HCT116 (cell line): ENCODE data around the gene C10orf105. TPM values are rescaled to one million over a fixed set of nuclear protein-coding genes. Genes with fewer than 3 reads are reported as not detected.

Experiments used
- ATAC-seq: fragments of 200-7000 bp; cut with Tn5 transposase; 2 replicates; pipeline ENCODE4 v1.9.1; 2020; ENCODE audit warnings: mild to moderate bottlenecking, moderate library complexity
- BruUV-seq: library from RNA; stranded (reverse); fragments of 400-500 nt; replicated peaks from 2 replicates; lab custom pipeline; 2021; lab: Mats Ljungman, UMichigan
- CTCF ChIA-PET: fragments of 300-600 bp; sonication (Branson Sonifier 250); formaldehyde crosslinking; loops from one replicate; lab custom pipeline; 2021; ENCODE audit warnings: antibody characterized with exemption; lab: Charles Lee
- POLR2A ChIA-PET: fragments of 300-600, 350-600 bp; sonication (Branson Sonifier 250); formaldehyde crosslinking; loops from one replicate; lab custom pipeline; 2021; ENCODE audit warnings: antibody characterized with exemption; lab: Charles Lee
- RAD21 ChIA-PET, 2 experiments: fragments of 300-600 bp; sonication (Branson Sonifier 250); formaldehyde crosslinking; loops; one replicate each; lab custom pipeline; 2023; ENCODE audit warnings: low total read pairs in 2 of 2; ENCODE audit not compliant: uncharacterized antibody in 2 of 2, unreplicated experiment in 2 of 2, low non-redundant PET in 1 of 2; lab: Charles Lee
- DNase-seq: peaks from one replicate; pipeline ENCODE4 v3.0.0-alpha.2; 2010; ENCODE audit warnings: low read depth, low spot score
- H2AFZ ChIP-seq: fragments of 200-600 bp; shearing (Covaris generic), sonication (generic); 2 replicates; pipeline ENCODE4 v1.6.1; 2017; ENCODE audit warnings: low read depth, mixed run types, mixed read lengths, antibody characterized with exemption, low read length; ENCODE audit not compliant: poor library complexity, severe bottlenecking
- H3K27ac ChIP-seq: 2 replicates; pipeline ENCODE4 v1.5.1; 2012; ENCODE audit warnings: low read depth, low read length
- H3K27me3 ChIP-seq: fragments of 200-600 bp; sonication (generic); 2 replicates; pipeline ENCODE4 v1.6.1; 2016; ENCODE audit warnings: mixed run types, low read length, mixed read lengths; ENCODE audit not compliant: insufficient read depth
- H3K36me3 ChIP-seq, 2 experiments: fragments of 200-500 bp in 1 of 2; fragments of 200-600 bp in 1 of 2; sonication (Bioruptor generic) in 1 of 2; sonication (generic) in 1 of 2; 2 replicates each; pipeline versions ENCODE4 v1.5.1 to v1.6.1; 2014 to 2016; ENCODE audit warnings: low read length in 2 of 2, inconsistent platforms in 1 of 2, mixed read lengths in 1 of 2, mixed run types in 1 of 2; ENCODE audit not compliant: insufficient read depth in 2 of 2, control insufficient read depth in 1 of 2
- H3K4me1 ChIP-seq, 2 experiments: fragments of 200-600 bp in 1 of 2; sonication (generic) in 1 of 2; 2 replicates each; pipeline versions ENCODE4 v1.5.1 to v1.6.1; 2012 to 2017; ENCODE audit warnings: low read length in 2 of 2, inconsistent platforms in 1 of 2, mild to moderate bottlenecking in 1 of 2, mixed read lengths in 1 of 2, mixed run types in 1 of 2, moderate library complexity in 1 of 2; ENCODE audit not compliant: insufficient read depth in 2 of 2, control insufficient read depth in 1 of 2
- H3K4me2 ChIP-seq: fragments of 200-600 bp; sonication (generic); 2 replicates; pipeline ENCODE4 v1.6.1; 2017; ENCODE audit warnings: mixed run types, low read length, mixed read lengths
- H3K4me3 ChIP-seq, 2 experiments: fragments of 200-600 bp in 1 of 2; sonication (generic) in 1 of 2; replicated peaks in 1 of 2; 2 replicates each; pipeline ENCODE4 v1.5.1; 2011 to 2016; ENCODE audit warnings: low read length in 2 of 2, control low read depth in 1 of 2, low read depth in 1 of 2, mild to moderate bottlenecking in 1 of 2, mixed read lengths in 1 of 2, mixed run types in 1 of 2
- H3K79me2 ChIP-seq: fragments of 200-600 bp; sonication (generic); 2 replicates; pipeline ENCODE4 v1.6.1; 2017; ENCODE audit warnings: mild to moderate bottlenecking, mixed run types, low read length, moderate library complexity, mixed read lengths; ENCODE audit not compliant: insufficient read depth
- H3K9ac ChIP-seq: fragments of 200-600 bp; sonication (generic); 2 replicates; pipeline ENCODE4 v1.6.1; 2016; ENCODE audit warnings: low read length, mixed read lengths
- H3K9me2 ChIP-seq: fragments of 200-600 bp; sonication (generic), shearing (Covaris generic); 2 replicates; pipeline ENCODE4 v1.6.1; 2017; ENCODE audit warnings: mixed run types, mild to moderate bottlenecking, moderate library complexity; ENCODE audit not compliant: insufficient read depth
- H3K9me3 ChIP-seq, 2 experiments: fragments of 200-500 bp in 1 of 2; fragments of 200-600 bp in 1 of 2; sonication (Bioruptor generic) in 1 of 2; sonication (generic) in 1 of 2; 2 replicates each; pipeline ENCODE4 v1.6.1; 2014 to 2017; ENCODE audit warnings: low read length in 2 of 2, mixed read lengths in 2 of 2, inconsistent platforms in 1 of 2, low read depth in 1 of 2, mild to moderate bottlenecking in 1 of 2, mixed run types in 1 of 2, moderate library complexity in 1 of 2; ENCODE audit not compliant: control insufficient read depth in 1 of 2, insufficient read depth in 1 of 2
- H4K20me1 ChIP-seq: fragments of 200-600 bp; sonication (generic), shearing (Covaris generic); 2 replicates; pipeline ENCODE4 v1.6.1; 2017; ENCODE audit warnings: mixed run types, mild to moderate bottlenecking, moderate library complexity; ENCODE audit not compliant: insufficient read depth
- CBX3 ChIP-seq: IDR thresholded peaks from 2 replicates; pipeline ENCODE4 v1.6.1; 2012; ENCODE audit warnings: low read depth
- CEBPB ChIP-seq: IDR thresholded peaks from 2 replicates; pipeline ENCODE4 v1.6.1; 2012; ENCODE audit warnings: low read depth
- ELF1 ChIP-seq: IDR thresholded peaks from 2 replicates; pipeline ENCODE4 v1.6.1; 2012; ENCODE audit warnings: low read depth, borderline replicate concordance
- EZH2 ChIP-seq: fragments of 200-600 bp; sonication (generic); IDR thresholded peaks from 2 replicates; pipeline ENCODE4 v1.6.1; 2017; ENCODE audit warnings: antibody characterized with exemption, mixed run types
- EZH2phosphoT487 ChIP-seq: fragments of 200-600 bp; IDR thresholded peaks from 2 replicates; pipeline ENCODE4 v1.6.1; 2018; ENCODE audit warnings: antibody characterized with exemption, borderline replicate concordance
- JUND ChIP-seq: IDR thresholded peaks from 2 replicates; pipeline ENCODE4 v1.6.1; 2012
- POLR2A ChIP-seq: IDR thresholded peaks from 2 replicates; pipeline ENCODE4 v1.7.0; 2011; ENCODE audit warnings: borderline replicate concordance; ENCODE audit not compliant: insufficient read depth, insufficient read length; ENCODE audit errors: extremely low read depth
- POLR2AphosphoS5 ChIP-seq: IDR thresholded peaks from 2 replicates; pipeline ENCODE4 v1.6.1; 2011; ENCODE audit warnings: mild to moderate bottlenecking, low read depth, low read length, moderate library complexity
- RAD21 ChIP-seq: IDR thresholded peaks from 2 replicates; pipeline ENCODE4 v1.6.1; 2012; ENCODE audit warnings: low read depth, mild to moderate bottlenecking
- SP1 ChIP-seq: IDR thresholded peaks from 2 replicates; pipeline ENCODE4 v1.6.1; 2012; ENCODE audit warnings: low read depth
- SRF ChIP-seq: IDR thresholded peaks from 2 replicates; pipeline ENCODE4 v1.6.1; 2012; ENCODE audit warnings: low read depth
- YY1 ChIP-seq: IDR thresholded peaks from 2 replicates; pipeline ENCODE4 v1.6.1; 2011; ENCODE audit warnings: low read length, low read depth, moderate library complexity, mild to moderate bottlenecking; ENCODE audit not compliant: insufficient replicate concordance; ENCODE audit errors: extremely low read depth
- intact Hi-C: fragments of 100-400 bp; cut with micrococcal nuclease; formaldehyde crosslinking; loops from 2 replicates; pipeline ENCODE4 v1.10.0; 2022
- total RNA-seq: library from RNA; stranded (reverse); gene quantifications from one replicate; pipeline ENCODE4 v1.2.1, GENCODE V29; 2021; ENCODE audit not compliant: unreplicated experiment
- TF ChIP-seq, protein P1 (sequence below): IDR thresholded peaks from 2 replicates; pipeline ENCODE4 v1.6.1; 2012

The C10orf105 gene
- total RNA-seq, 1 experiment from 2014 or later, result not detected

DNA sequence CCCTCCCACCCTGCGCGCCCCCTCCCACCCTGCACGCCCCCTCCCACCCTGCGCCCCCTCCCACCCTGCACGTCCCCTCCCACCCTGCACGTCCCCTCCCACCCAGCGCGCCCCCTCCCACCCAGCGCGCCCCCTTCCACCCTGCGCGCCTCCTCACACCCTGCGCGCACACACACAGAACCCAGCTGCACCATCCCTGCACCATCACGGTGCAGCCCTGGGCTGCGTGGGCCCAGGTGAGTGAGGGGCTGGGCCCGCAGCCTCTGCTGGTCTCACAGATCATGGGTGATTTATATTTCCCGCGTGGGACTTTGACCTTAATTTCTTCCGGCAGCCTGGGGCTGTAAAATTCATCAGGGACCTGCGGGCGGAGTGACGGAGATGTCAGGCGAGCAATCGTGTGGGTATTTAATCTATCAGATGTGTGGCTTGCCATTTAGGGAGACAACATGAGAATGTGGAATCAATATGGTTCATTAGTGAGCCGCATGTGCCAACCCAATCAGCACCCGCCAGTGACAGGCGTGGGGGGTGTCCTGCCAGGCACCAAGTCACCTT, 57.7 kb downstream of the C10orf105 start:
- Histone ChIP-seq H3K79me2 (no peaks in the 10 kb centered on the region), H3K4me3 (no peak overlapping the region), H3K9me2 (no peaks in the 10 kb centered on the region), H4K20me1 (no peaks in the 10 kb centered on the region), H3K4me2 (no peak overlapping the region), H3K27ac (no peak overlapping the region)
- DNase-seq, result no peak
- ChIA-PET RAD21 (no interaction called here), POLR2A (no interaction called here), CTCF (no interaction called here)
- intact Hi-C loops, result no loop called here
- TF ChIP-seq YY1, result no peak
- TF ChIP-seq, protein P1, sequence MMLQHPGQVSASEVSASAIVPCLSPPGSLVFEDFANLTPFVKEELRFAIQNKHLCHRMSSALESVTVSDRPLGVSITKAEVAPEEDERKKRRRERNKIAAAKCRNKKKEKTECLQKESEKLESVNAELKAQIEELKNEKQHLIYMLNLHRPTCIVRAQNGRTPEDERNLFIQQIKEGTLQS, result no peak
- TF ChIP-seq CEBPB, result no peak
- TF ChIP-seq JUND, result no peak
- no peak for TF ChIP-seq EZH2
- no peak for TF ChIP-seq SP1
- TF ChIP-seq ELF1, result no peak
- TF ChIP-seq POLR2A, result no peak
- TF ChIP-seq POLR2AphosphoS5, result no peak
- no peak for TF ChIP-seq SRF
- no peak for TF ChIP-seq CBX3
- TF ChIP-seq EZH2phosphoT487, result no peak
- TF ChIP-seq RAD21, result no peak
- TF ChIP-seq, all 23 proteins: peak for 0
- Histone ChIP-seq H3K9me3 (no peaks in the 10 kb centered on the region), H3K36me3 (no peaks in the 10 kb centered on the region), H2AFZ (no peak overlapping the region), H3K27me3 (no peaks in the 10 kb centered on the region), H3K9ac (no peak overlapping the region), H3K4me1 (peaks cover 0 to 7% of the 10 kb centered on the region in 2 experiments; a peak in 2 of 4 replicates)
- no peak for ATAC-seq
- no TSS peak for BruUV-seq

Other genes with a start within 250 kb of the C10orf105 start
- 18.5 TPM for gene VSIR, start 53.7 kb upstream of the C10orf105 start, total RNA-seq
- 444 TPM for gene PSAP, start 131.5 kb upstream of the C10orf105 start, total RNA-seq
- 10.6 TPM for gene CHST3, start 244.6 kb upstream of the C10orf105 start, total RNA-seq